ENCODE results near the gene MORC3.
A peak's percentile ranks its signal among the peaks of the same experiment; 100 is the strongest.
"Not testable (repeated sequence)": the region's sequence is repeated elsewhere in the genome, so short reads cannot be mapped to it uniquely, and the experiment has no call there.

MORC3 gene

GRCh38 chr21:36386031-36386642, 66.1 kb downstream of the MORC3 start:
- DNase-seq = no peak

- DNase-seq = no peak
These were observed 68.1 kb downstream of the MORC3 start for GRCh38 chr21:36388096-36388495.

- DNase-seq = no peak
These were observed 68.8 kb downstream of the MORC3 start for GRCh38 chr21:36388835-36389234.

GRCh38 chr21:36391649-36392048, 71.7 kb downstream of the MORC3 start:
- DNase-seq = not testable (repeated sequence)

GRCh38 chr21:36395353-36396111, 75.5 kb downstream of the MORC3 start:
- DNase-seq = no peak

GRCh38 chr21:36396325-36396724, 76.3 kb downstream of the MORC3 start:
- no peak for DNase-seq

- DNase-seq = no peak
These were observed 77.0 kb downstream of the MORC3 start for GRCh38 chr21:36396971-36397370.

GRCh38 chr21:36397606-36398005, 77.6 kb downstream of the MORC3 start:
- DNase-seq = no peak

- not testable (repeated sequence) for DNase-seq
These were observed 79.7 kb downstream of the MORC3 start for GRCh38 chr21:36399736-36400135.

- no peak for DNase-seq
These were observed 80.7 kb downstream of the MORC3 start for GRCh38 chr21:36400719-36401118.

- DNase-seq = no peak
These were observed 82.3 kb downstream of the MORC3 start for GRCh38 chr21:36402339-36402738.

- no peak for DNase-seq
These were observed 83.7 kb downstream of the MORC3 start for GRCh38 chr21:36403713-36404112.

- DNase-seq = no peak
These were observed 88.6 kb downstream of the MORC3 start for GRCh38 chr21:36408568-36408967.

GRCh38 chr21:36411301-36411700, 91.3 kb downstream of the MORC3 start:
- no peak for DNase-seq

GRCh38 chr21:36412916-36413315, 92.9 kb downstream of the MORC3 start:
- DNase-seq = no peak

GRCh38 chr21:36415375-36415774, 95.4 kb downstream of the MORC3 start:
- DNase-seq = no peak

GRCh38 chr21:36419241-36419640, 99.2 kb downstream of the MORC3 start:
- no peak for DNase-seq

GRCh38 chr21:36419996-36420395, 100.0 kb downstream of the MORC3 start:
- DNase-seq = peak; percentile 14

GRCh38 chr21:36420571-36421339, 100.8 kb downstream of the MORC3 start:
- no peak for DNase-seq

- peak; percentile 4 for DNase-seq
These were observed 102.5 kb downstream of the MORC3 start for GRCh38 chr21:36422279-36423098.

- no peak for DNase-seq
These were observed 103.9 kb downstream of the MORC3 start for GRCh38 chr21:36423771-36424433.

- DNase-seq = no peak
These were observed 104.6 kb downstream of the MORC3 start for GRCh38 chr21:36424592-36424991.
